ENCODE data around the gene B9D1.

DNA sequence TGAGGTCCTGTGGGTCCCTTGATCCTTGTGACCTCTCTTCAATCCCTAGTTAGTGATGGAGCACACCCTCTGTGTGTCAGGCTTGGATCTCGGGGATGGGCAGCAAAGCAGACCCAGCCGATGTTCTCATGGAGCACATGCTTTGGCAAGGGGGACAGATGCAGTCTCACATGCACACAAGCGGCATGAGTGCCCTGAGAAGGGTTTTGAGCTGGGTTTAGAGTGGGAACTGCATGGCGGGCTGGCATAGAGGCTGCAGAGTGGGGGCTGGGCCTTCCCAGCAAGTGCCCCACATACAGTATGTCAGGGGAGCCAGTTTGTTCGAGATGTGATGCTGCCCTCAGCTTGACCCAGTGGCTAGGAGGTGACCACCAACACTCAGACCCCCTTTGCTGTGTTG, 41.6 kb downstream of the B9D1 start:
- TF ChIP-seq, protein P1, sequence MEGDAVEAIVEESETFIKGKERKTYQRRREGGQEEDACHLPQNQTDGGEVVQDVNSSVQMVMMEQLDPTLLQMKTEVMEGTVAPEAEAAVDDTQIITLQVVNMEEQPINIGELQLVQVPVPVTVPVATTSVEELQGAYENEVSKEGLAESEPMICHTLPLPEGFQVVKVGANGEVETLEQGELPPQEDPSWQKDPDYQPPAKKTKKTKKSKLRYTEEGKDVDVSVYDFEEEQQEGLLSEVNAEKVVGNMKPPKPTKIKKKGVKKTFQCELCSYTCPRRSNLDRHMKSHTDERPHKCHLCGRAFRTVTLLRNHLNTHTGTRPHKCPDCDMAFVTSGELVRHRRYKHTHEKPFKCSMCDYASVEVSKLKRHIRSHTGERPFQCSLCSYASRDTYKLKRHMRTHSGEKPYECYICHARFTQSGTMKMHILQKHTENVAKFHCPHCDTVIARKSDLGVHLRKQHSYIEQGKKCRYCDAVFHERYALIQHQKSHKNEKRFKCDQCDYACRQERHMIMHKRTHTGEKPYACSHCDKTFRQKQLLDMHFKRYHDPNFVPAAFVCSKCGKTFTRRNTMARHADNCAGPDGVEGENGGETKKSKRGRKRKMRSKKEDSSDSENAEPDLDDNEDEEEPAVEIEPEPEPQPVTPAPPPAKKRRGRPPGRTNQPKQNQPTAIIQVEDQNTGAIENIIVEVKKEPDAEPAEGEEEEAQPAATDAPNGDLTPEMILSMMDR (IDR thresholded peaks at IDR 0.05), result no peak
- TF ChIP-seq POLR2A (IDR thresholded peaks at IDR 0.05), result no peak
